SK-N-SH (cell line): ENCODE measurements around the gene UBTF. TPM values are rescaled to one million over a fixed set of nuclear protein-coding genes. Genes with fewer than 3 reads are reported as not detected.

Experiments used
- CTCF ChIA-PET: fragments of 300-600, 350-600 bp; formaldehyde crosslinking; extraction: SDS; loops from one replicate; lab custom pipeline; 2021; lab: Yijun Ruan, JAX
- POLR2A ChIA-PET: fragments of 350-600 bp; sonication (Branson Sonifier 250); formaldehyde crosslinking; extraction: SDS; loops from one replicate; lab custom pipeline; 2020; ENCODE audit warnings: antibody characterized with exemption, inconsistent platforms; lab: Yijun Ruan, JAX
- DNase-seq: peaks from one replicate; pipeline ENCODE4 v3.0.0; 2012
- H2AFZ ChIP-seq: fragments of 200-600 bp; sonication (generic); 2 replicates; pipeline ENCODE4 v1.8.1; 2016; ENCODE audit warnings: antibody characterized with exemption, mild to moderate bottlenecking, low read depth
- H3F3A ChIP-seq: fragments of 200-600 bp; sonication (generic); replicated peaks from 2 replicates; pipeline ENCODE3; 2016; ENCODE audit warnings: antibody characterized with exemption, mild to moderate bottlenecking; ENCODE audit not compliant: insufficient read depth
- H3K27ac ChIP-seq, 2 experiments: fragments of 200-500 bp in 1 of 2; fragments of 200-600 bp in 1 of 2; sonication (Bioruptor generic) in 1 of 2; sonication (generic), shearing (Covaris generic) in 1 of 2; 2 replicates each; pipeline versions ENCODE4 v1.5.1 to v1.6.1; 2014 to 2016; ENCODE audit warnings: low read depth in 2 of 2, inconsistent platforms in 1 of 2, low read length in 1 of 2, mild to moderate bottlenecking in 1 of 2, mixed read lengths in 1 of 2
- H3K27me3 ChIP-seq: fragments of 200-600 bp; sonication (generic), shearing (Covaris generic); 2 replicates; pipeline ENCODE4 v1.6.1; 2016; ENCODE audit warnings: mixed run types; ENCODE audit not compliant: insufficient read depth
- H3K36me3 ChIP-seq, 2 experiments: fragments of 200-500 bp in 1 of 2; fragments of 200-600 bp in 1 of 2; sonication (Bioruptor generic) in 1 of 2; sonication (generic) in 1 of 2; replicated peaks in 1 of 2; 2 replicates each; pipeline versions ENCODE3 to v1.5.1; 2014 to 2016; ENCODE audit warnings: low read length in 1 of 2, mild to moderate bottlenecking in 1 of 2; ENCODE audit not compliant: insufficient read depth in 2 of 2, control insufficient read depth in 1 of 2
- H3K4me1 ChIP-seq, 2 experiments: fragments of 200-500 bp in 1 of 2; fragments of 200-600 bp in 1 of 2; sonication (Bioruptor generic) in 1 of 2; sonication (generic), shearing (Covaris generic) in 1 of 2; 2 replicates each; pipeline versions ENCODE4 v1.5.1 to v1.6.1; 2014 to 2016; ENCODE audit warnings: low read depth in 1 of 2, low read length in 1 of 2, mixed run types in 1 of 2; ENCODE audit not compliant: insufficient read depth in 2 of 2, control insufficient read depth in 1 of 2
- H3K4me2 ChIP-seq: fragments of 200-600 bp; sonication (generic), shearing (Covaris generic); 2 replicates; pipeline ENCODE4 v1.6.1; 2017; ENCODE audit warnings: mixed run types
- H3K4me3 ChIP-seq, 2 experiments: fragments of 200-500 bp in 1 of 2; fragments of 200-600 bp in 1 of 2; sonication (Bioruptor generic) in 1 of 2; sonication (generic), shearing (Covaris generic) in 1 of 2; 2 replicates each; pipeline versions ENCODE4 v1.5.1 to v1.8.1; 2014 to 2016; ENCODE audit warnings: low read depth in 2 of 2, inconsistent platforms in 1 of 2, low read length in 1 of 2, mild to moderate bottlenecking in 1 of 2, mixed read lengths in 1 of 2, moderate library complexity in 1 of 2
- H3K79me2 ChIP-seq: fragments of 200-600 bp; sonication (generic); 2 replicates; pipeline ENCODE4 v1.8.1; 2017; ENCODE audit warnings: mild to moderate bottlenecking; ENCODE audit not compliant: insufficient read depth
- H3K9ac ChIP-seq: fragments of 200-600 bp; sonication (generic); 2 replicates; pipeline ENCODE4 v1.6.1; 2017; ENCODE audit warnings: mixed run types
- H3K9me2 ChIP-seq: fragments of 200-600 bp; sonication (generic); 2 replicates; pipeline ENCODE4 v1.6.1; 2017; ENCODE audit warnings: mixed run types
- H3K9me3 ChIP-seq: fragments of 200-600 bp; sonication (generic); 2 replicates; pipeline ENCODE4 v1.6.1; 2017; ENCODE audit warnings: mixed run types, mild to moderate bottlenecking, moderate library complexity
- H4K20me1 ChIP-seq: fragments of 200-600 bp; sonication (generic); 2 replicates; pipeline ENCODE4 v1.6.1; 2017; ENCODE audit warnings: mild to moderate bottlenecking, mixed run types; ENCODE audit not compliant: insufficient read depth
- CHD2 ChIP-seq: fragments of 150-350 bp; IDR thresholded peaks from 2 replicates; pipeline ENCODE4 v1.6.1; 2018; ENCODE audit warnings: low read length; ENCODE audit not compliant: partially characterized antibody
- FOXJ3 ChIP-seq: sonication (generic); formaldehyde crosslinking; IDR thresholded peaks from 2 replicates; pipeline ENCODE4 v1.5.1; 2020; ENCODE audit warnings: mild to moderate bottlenecking, missing genetic modification reagents
- JUND ChIP-seq: IDR thresholded peaks from 2 replicates; pipeline ENCODE4 v1.4.0; 2012
- POLR2AphosphoS5 ChIP-seq: IDR thresholded peaks from 2 replicates; pipeline ENCODE4 v1.6.1; 2012; ENCODE audit warnings: low read depth, low read length
- RXRA ChIP-seq: IDR thresholded peaks from 2 replicates; pipeline ENCODE4 v1.4.0; 2012; ENCODE audit warnings: low read depth, mild to moderate bottlenecking, borderline replicate concordance
- TEAD4 ChIP-seq: IDR thresholded peaks from 2 replicates; pipeline ENCODE4 v1.4.0; 2012; ENCODE audit warnings: mild to moderate bottlenecking, borderline replicate concordance; ENCODE audit not compliant: insufficient read depth
- USF2 ChIP-seq: fragments of 150-350 bp; IDR thresholded peaks from 2 replicates; pipeline ENCODE4 v1.6.1; 2017; ENCODE audit warnings: antibody characterized with exemption, low read length, low read depth, borderline replicate concordance
- WGBS: methylation state at CpG from one replicate; pipeline ENCODE4 v1.1.6; 2017; ENCODE audit warnings: low lambda C conversion rate; 5-methylcytosine and 5-hydroxymethylcytosine counted together
- polyA plus RNA-seq, 3 experiments: library from polyadenylated mRNA; depleted of rRNA; stranded (reverse); fragments of >200 nt; gene quantifications; 2 replicates each; pipeline ENCODE4 v1.2.3, GENCODE V29; 2012
- TF ChIP-seq, protein P1 (sequence below): IDR thresholded peaks from 2 replicates; pipeline ENCODE4; 2012

Gene UBTF
- polyA plus RNA-seq, 1 of the 3 experiments (the other 2 are of a cell fraction) = 37.2 TPM

DNA sequence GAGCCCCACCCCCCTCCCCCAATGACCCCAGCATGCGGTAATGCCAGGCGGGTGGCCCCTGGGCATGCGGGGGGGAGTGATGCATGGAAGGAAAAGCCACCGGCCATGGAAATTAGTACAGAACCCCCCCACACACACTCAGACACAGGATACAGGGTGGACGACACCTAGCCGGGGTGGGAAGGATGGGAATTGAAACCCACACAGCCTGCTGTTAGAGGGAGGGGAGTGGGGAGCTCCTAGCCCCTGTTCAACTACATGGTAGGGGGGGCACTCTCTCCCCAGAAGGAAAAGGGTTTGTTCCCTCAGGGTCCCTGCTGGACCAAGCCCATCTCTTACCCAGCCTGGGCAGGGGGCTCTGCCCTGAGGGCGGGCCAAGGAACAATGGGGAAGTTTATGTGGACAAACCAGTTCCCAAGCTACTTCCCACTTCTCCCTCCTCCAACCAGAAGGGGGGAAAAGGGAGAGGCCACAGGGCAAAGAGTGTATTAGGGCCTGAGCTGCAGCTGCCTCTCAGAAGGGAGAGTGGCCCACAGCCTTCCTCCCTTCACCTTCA lies 27.5 kb downstream of the UBTF start:
- POLR2A ChIA-PET = interaction anchor here (1.7 kb wide), 1 partner anchor 154 kb away, joined by 4 read pairs; no protein-coding TSS in a partner anchor
- no peak overlapping the region for H2AFZ ChIP-seq
- TF ChIP-seq CHD2 (no peak), RXRA (no peak), FOXJ3 (CRISPR knock-in tag) (no peak)

GRCh38 chr17:44191369-44191768 lies 28.1 kb downstream of the UBTF start:
- no peak for DNase-seq
- Histone ChIP-seq H2AFZ (no peak overlapping the region), H3K79me2 (peaks cover 46% of the 10 kb centered on the region), H3K4me3 (no peak overlapping the region), H3K27ac (peak overlapping the region in 1 of 2 experiments; percentile 1; a peak in 2 of 4 replicates), H3K4me2 (no peak overlapping the region), H4K20me1 (no peaks in the 10 kb centered on the region), H3K9ac (no peak overlapping the region), H3K36me3 (peaks cover 29 to 54% of the 10 kb centered on the region in 2 experiments), H3K4me1 (peaks cover 0 to 11% of the 10 kb centered on the region in 2 experiments; a peak in 2 of 4 replicates), H3F3A (peaks cover 22% of the 10 kb centered on the region), H3K9me2 (no peaks in the 10 kb centered on the region), H3K9me3 (no peaks in the 10 kb centered on the region), H3K27me3 (no peaks in the 10 kb centered on the region)
- ChIA-PET POLR2A (no interaction called here), CTCF (interaction anchor here (0.9 kb wide), 1 partner anchor 160 kb away, joined by 3 read pairs; no protein-coding TSS in a partner anchor)
- 92% methylated on average over 5 of the region's 5 CpGs for WGBS
- no peak for TF ChIP-seq JUND
- TF ChIP-seq POLR2AphosphoS5 = peak; percentile 31; the same call in 1 of the 2 replicates
- no peak for TF ChIP-seq TEAD4
- TF ChIP-seq, protein P1, sequence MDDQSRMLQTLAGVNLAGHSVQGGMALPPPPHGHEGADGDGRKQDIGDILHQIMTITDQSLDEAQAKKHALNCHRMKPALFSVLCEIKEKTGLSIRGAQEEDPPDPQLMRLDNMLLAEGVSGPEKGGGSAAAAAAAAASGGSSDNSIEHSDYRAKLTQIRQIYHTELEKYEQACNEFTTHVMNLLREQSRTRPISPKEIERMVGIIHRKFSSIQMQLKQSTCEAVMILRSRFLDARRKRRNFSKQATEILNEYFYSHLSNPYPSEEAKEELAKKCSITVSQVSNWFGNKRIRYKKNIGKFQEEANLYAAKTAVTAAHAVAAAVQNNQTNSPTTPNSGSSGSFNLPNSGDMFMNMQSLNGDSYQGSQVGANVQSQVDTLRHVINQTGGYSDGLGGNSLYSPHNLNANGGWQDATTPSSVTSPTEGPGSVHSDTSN = 0 out of 2 replicates have a peak, but pooled peaks have one; percentile 17
- no peak for TF ChIP-seq USF2

More for the DNA sequence above, 27.5 kb downstream of the UBTF start:
- Histone ChIP-seq H3K9ac (no peak overlapping the region), H3K36me3 (peaks cover 35 to 59% of the 10 kb centered on the region in 2 experiments), H3K4me2 (no peak overlapping the region), H3K4me3 (no peak overlapping the region), H3K4me1 (peaks cover 0 to 14% of the 10 kb centered on the region in 2 experiments; a peak in 2 of 4 replicates), H3K27ac (peak overlapping the region in 1 of 2 experiments; percentile 43; a peak in 1 of 4 replicates), H4K20me1 (no peaks in the 10 kb centered on the region), H3K9me2 (no peaks in the 10 kb centered on the region), H3K9me3 (no peaks in the 10 kb centered on the region), H3K27me3 (no peaks in the 10 kb centered on the region), H3F3A (peaks cover 22% of the 10 kb centered on the region), H3K79me2 (peaks cover 53% of the 10 kb centered on the region)
- CTCF ChIA-PET = interaction anchor here (1.2 kb wide), 2 partner anchors 20 to 154 kb away, joined by 4 read pairs; partner anchors contain the start of gene GRN
- 85% methylated on average over 7 of the region's 7 CpGs for WGBS
- DNase-seq = no peak
